GM12801 (cell line): ENCODE measurements around the gene COL11A1.

ENCODE experiments used
- CTCF ChIP-seq: IDR thresholded peaks from one replicate; pipeline ENCODE4 v1.5.1; 2011; ENCODE audit warnings: control low read depth; ENCODE audit not compliant: insufficient read length; ENCODE audit errors: extremely low read depth

COL11A1 gene

GRCh38 chr1:103109311-103109920 is 1.1 kb upstream of the COL11A1 start:
- no peak for TF ChIP-seq CTCF

DNA sequence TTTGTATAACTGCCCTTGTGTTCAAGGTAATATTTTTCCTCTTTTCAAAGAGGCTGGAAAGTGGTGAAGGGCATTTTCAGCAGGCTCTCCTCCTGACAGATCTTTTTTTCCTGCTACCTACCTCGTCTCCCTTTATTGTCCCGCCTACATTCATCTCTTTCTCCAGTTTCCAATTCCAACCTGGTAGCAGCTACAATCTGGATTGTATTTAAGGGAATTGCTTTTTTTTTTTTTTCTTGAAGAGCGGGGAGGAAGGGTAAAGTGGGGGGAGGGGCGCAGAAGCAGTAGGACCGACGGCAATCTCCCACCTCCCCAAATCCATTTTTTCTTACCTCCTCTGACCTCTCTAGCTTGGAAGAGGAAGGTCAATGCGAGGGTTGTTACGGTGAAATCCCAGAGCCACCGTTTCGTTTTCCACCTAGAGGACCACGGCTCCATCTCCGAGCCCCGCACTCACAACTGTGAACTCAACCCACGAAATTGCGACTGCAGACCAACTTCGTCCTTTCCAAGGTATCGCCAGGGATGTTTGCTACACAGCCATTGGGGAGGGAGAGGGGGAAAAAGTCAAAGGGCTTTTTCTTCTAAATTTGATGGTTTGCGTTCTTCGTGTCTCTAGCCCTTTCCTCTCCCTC is 464 bp downstream of the COL11A1 start:
- TF ChIP-seq CTCF, result no peak

GRCh38 chr1:103106426-103107341 is 1.6 kb downstream of the COL11A1 start:
- no peak for TF ChIP-seq CTCF

DNA sequence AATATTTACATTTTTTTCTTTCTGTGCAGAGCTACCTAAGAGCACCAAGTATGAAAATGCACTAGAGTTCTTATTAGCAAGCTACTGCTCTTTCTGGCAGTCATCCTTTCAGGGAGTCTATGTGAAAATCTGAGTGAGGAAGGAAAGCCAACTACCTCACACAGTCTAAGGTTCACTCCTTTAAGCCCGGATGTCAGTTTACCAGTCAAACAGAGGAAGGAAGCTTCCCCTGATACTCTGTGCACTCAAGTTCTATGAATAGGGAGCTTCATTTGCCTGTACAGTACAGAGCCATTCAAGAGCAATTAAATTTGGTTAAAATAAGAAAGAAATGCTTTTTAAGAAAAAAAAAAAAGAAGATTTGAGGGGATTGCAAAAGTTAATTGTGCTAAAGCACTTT is 6.9 kb downstream of the COL11A1 start:
- no peak for TF ChIP-seq CTCF

DNA sequence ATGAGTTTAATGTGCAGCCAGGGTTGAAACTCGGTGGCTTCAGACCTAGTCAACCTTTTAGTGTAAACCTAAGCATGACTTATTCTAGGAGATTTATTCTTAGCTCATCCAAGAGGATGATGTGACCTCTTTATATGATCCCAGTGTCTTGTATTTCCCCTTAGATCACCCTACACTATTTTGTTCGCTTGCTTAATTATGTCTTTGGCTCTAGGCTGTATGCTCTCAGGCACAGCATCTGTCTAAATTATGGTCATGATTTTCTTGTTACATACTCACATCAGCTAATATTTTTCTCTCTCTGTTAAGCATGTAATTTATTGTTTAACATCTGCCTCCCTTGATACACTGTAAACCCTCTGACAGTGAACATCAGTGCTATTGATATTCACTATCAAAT is 19.1 kb downstream of the COL11A1 start:
- TF ChIP-seq CTCF, result no peak

DNA sequence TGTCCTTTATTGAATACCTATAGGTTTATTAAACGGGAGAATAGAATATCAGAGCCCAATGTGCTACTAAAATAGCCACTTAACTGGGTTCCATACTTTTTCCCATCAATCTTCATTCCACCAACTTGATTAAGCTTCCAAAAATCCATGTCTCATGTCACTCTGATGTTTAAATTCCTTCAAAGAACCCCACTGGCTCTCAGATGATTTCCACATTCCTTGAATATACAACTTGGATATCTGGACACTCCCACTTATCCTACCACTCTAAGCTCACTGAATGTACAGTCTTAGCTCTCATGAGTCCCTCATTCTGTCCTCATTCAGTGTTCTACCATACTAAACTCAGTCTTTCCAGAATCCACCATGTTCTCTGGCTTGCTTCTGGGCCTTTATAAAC is 21.1 kb downstream of the COL11A1 start:
- no peak for TF ChIP-seq CTCF

GRCh38 chr1:103084181-103084580 is 24.1 kb downstream of the COL11A1 start:
- no peak for TF ChIP-seq CTCF
